NCI-H82 treated with DMSO at 0.1 percent for 48 hours (cell line): ENCODE data around the gene TEX51.

Experiments used
- DNase-seq: peaks from one replicate; lab custom pipeline; 2025; ENCODE audit not compliant: unreplicated experiment; lab: John Stamatoyannopoulos, UW

The TEX51 gene

GRCh38 chr2:126890551-126891450 is 7.9 kb upstream of the TEX51 start:
- no peak for DNase-seq

- no peak for DNase-seq
These were observed 6.8 kb upstream of the TEX51 start for GRCh38 chr2:126891681-126892500.

- no peak for DNase-seq
These were observed 5.5 kb upstream of the TEX51 start for GRCh38 chr2:126893153-126893552.

GRCh38 chr2:126893606-126894005 is 5.1 kb upstream of the TEX51 start:
- DNase-seq, result no peak

GRCh38 chr2:126894082-126894481 is 4.6 kb upstream of the TEX51 start:
- no peak for DNase-seq

GRCh38 chr2:126894585-126895182 is 4.0 kb upstream of the TEX51 start:
- no peak for DNase-seq

GRCh38 chr2:126895336-126895735 is 3.4 kb upstream of the TEX51 start:
- DNase-seq, result no peak

- DNase-seq, result no peak
These were observed 2.2 kb upstream of the TEX51 start for GRCh38 chr2:126896471-126896870.

GRCh38 chr2:126899616-126900185 is 1.0 kb downstream of the TEX51 start:
- DNase-seq, result no peak

- DNase-seq, result no peak
These were observed 2.1 kb downstream of the TEX51 start for GRCh38 chr2:126900646-126901319.

- DNase-seq, result no peak
These were observed 2.8 kb downstream of the TEX51 start for GRCh38 chr2:126901459-126901858.

- no peak for DNase-seq
These were observed 3.6 kb downstream of the TEX51 start for GRCh38 chr2:126902152-126902835.

GRCh38 chr2:126902859-126903258 is 4.2 kb downstream of the TEX51 start:
- no peak for DNase-seq

- DNase-seq, result no peak
These were observed 7.3 kb downstream of the TEX51 start for GRCh38 chr2:126905991-126906390.

- no peak for DNase-seq
These were observed 8.1 kb downstream of the TEX51 start for GRCh38 chr2:126906781-126907180.

GRCh38 chr2:126907671-126908070 is 9.0 kb downstream of the TEX51 start:
- no peak for DNase-seq

- DNase-seq, result no peak
These were observed 10.1 kb downstream of the TEX51 start for GRCh38 chr2:126908721-126909177.

GRCh38 chr2:126909366-126909765 is 10.7 kb downstream of the TEX51 start:
- DNase-seq, result no peak

- no peak for DNase-seq
These were observed 11.1 kb downstream of the TEX51 start for GRCh38 chr2:126909781-126910180.

GRCh38 chr2:126910637-126911036 is 11.9 kb downstream of the TEX51 start:
- no peak for DNase-seq
